Stimulated activated CD4-positive, alpha-beta T cell treated with anti-CD3 and anti-CD28 coated beads, Interleukin-15, amount 100 ng/mL, for 48 hours (primary cell): Measurements from ENCODE around the gene NKIRAS2.
"Not testable (repeated sequence)": the region's sequence is repeated elsewhere in the genome, so short reads cannot be mapped to it uniquely, and the experiment has no call there.

Experiments
- DNase-seq, 2 donors: peaks; one replicate each; pipeline ENCODE4 v3.0.0-alpha.2; 2020; ENCODE audit warnings: low read depth in 2 of 2

NKIRAS2 gene

GRCh38 chr17:41998497-41998896 lies 21.4 kb upstream of the NKIRAS2 start:
- DNase-seq: no peak

DNA sequence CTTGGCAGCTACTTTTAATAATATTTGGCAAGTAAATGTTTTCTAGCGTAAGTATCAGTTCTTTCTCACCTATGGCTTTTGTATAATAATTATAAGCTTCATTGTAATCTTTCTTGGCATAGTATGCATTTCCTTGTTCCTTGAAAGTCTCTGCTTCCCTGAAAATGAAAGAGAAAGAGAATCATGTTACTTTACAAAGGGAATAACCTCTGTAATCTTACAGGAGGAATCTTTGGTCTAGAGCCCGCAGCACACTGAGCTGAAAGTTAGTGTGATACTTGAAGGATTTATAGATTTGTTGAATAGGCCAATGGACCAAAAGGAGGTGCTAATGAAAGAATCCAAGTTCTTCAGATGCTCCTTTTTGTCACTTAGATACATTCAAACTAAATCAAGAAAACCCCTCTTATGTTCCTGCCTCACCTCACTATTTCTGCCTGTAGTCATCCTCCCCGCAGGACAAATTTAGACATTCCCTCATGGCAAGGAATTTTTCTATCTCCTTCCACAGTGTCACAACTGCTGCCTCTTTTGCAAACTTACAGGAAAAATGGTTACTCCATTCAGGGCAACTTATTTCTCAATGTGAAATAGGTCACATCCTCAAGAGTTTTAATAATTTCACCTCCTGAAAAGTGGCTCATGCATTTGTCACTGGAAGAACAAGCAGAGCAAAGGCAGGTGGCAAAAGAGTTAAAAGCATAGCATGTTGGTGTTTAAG lies 19.3 kb upstream of the NKIRAS2 start:
- DNase-seq: no peak

DNA sequence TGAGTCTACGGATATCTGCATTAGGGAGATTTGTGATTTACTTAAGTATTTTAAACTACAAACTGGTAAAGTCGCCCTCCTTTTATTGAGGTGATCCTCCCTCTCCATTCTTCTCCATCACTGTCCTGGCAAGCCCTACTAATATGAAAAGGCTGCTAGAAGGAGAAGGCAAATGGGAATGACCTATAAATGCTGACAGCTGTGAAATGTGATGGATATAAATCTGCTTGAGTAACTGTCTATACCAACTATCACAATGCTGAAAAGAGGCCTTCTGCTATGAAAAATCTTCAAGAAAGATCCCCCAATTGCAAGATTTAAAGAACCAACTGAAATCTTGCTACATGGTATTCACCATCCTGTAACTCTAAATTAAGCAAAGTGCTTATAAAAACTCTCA lies 18.2 kb upstream of the NKIRAS2 start:
- DNase-seq: no peak

DNA sequence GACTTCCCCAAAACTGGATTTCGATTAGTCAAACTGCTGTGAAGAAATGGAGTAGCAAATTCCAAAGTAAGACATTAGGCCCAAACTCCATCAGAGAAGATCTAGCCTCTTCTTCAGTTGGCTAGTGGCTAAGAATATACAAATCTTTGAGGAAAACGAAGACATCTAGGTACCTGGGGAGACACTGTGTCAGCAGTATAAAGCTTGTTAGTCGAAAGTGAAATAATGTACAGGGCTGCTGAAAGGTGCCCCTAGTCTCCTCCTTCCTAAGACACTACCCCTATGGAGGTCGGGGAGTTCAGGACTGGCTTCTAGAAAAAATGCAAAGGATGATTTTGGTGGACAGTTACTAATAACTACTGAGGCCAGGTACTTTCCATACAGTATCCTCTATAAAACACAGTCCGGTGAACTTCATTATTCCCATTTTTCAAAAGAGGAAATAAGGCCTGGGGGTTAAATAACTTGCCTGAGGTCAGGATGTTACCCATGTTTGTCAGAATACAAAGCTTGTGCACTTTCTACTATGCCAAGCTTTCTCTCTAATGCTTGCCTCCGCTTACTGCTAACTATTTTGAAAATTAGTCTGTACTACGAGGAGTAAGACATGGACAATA lies 17.6 kb upstream of the NKIRAS2 start:
- DNase-seq: no peak

- DNase-seq: no peak
These were observed 17.0 kb upstream of the NKIRAS2 start for GRCh38 chr17:42002792-42003301.

DNA sequence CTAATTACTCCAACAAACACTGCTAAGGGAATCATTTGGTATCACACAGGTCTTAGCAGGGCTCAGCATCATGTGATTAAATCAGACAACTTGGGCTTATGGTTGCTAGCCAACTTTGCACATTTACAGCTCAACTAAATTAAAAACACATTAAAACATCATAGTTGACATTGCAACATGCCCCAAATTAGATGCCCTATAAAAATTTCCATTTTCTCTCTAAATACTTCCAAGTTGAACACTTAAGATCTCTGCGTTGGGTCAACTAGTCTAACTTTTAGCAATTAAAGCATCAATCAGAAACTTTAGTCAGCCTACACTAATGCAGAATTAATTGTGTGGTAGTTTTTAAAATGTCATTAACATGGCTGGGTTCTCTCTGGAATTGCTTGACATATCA lies 14.7 kb upstream of the NKIRAS2 start:
- no peak for DNase-seq

- DNase-seq: no peak
These were observed 10.7 kb upstream of the NKIRAS2 start for GRCh38 chr17:42009170-42009569.

GRCh38 chr17:42010266-42010680 lies 9.6 kb upstream of the NKIRAS2 start:
- DNase-seq: not testable (repeated sequence)

DNA sequence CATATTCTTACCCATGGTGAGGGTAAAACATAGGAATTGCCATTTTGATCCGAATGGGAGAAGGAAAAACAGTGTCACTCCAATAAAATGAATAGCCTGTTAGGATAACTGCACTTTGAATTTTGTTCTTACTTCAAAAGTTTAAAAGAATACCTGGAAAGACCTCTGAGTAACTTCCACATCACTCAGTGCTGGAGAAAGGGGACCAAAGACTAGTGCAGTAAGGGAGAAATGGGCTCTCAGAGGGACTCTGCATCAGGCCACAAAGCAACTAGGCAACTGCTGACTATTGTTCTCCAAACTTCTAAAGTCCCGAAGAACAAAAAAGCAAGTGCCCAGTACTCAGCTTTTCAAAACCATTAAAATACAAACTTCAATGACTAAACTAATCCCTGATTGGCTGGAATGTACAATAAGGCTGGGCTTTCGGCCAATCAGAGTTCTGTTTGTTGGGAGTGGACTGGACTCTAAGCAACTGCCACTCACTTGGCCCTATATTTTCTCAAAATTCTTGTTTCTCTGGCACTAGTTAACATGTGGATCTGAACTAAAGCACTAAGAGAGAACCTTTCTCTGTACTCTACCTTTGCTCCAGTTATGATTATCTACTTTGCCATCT lies 8.9 kb upstream of the NKIRAS2 start:
- DNase-seq: no peak

DNA sequence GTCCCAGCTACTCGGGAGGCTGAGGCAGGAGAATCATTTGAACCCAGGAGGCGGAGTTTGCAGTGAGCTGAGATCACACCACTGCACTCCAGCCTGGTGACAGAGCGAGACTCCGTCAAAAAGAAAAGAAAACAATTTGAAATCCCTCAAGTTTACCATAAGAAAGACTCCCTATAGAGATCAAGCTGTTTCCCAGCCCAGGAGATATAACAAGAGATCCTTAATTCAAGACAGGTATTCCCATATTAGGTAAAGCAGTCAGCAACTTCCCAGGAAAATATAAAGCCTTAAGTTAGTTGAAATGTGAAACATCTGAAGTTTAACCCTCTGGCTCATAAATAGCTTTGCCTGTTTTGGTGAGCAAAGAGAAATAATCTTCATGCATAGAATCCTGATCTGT lies 7.5 kb upstream of the NKIRAS2 start:
- not testable (repeated sequence) for DNase-seq

DNA sequence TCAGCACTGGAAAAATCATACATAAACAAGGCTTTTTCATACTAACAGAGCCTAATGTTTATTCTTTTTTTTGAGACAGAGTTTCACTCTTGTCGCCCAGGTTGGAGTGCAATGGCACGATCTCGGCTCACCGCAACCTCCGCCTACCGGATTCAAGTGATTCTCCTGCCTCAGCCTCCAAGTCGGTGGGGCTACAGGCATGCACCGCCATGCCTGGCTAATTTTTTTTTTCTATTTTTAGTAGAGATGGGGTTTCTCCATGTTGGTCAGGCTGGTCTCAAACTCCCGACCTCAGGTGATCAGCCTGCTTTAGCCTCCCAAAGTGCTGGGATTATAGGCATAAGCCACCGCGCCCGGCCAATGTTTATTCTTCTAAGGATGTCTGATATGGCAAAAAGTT lies 6.2 kb upstream of the NKIRAS2 start:
- not testable (repeated sequence) for DNase-seq

- DNase-seq: no peak
These were observed 3.5 kb upstream of the NKIRAS2 start for GRCh38 chr17:42016411-42016831.

GRCh38 chr17:42016941-42017865 lies 2.7 kb upstream of the NKIRAS2 start, which contains the start of gene DNAJC7:
Gene DNAJC7 (minus strand): TSS chr17:42017439. CDS start chr17:42017416, 23 bp downstream.
- DNase-seq: peak; percentile 86 to 87

GRCh38 chr17:42017866-42018200 lies 2.1 kb upstream of the NKIRAS2 start:
- DNase-seq: peak in 1 of 2 donors; percentile 21

DNA sequence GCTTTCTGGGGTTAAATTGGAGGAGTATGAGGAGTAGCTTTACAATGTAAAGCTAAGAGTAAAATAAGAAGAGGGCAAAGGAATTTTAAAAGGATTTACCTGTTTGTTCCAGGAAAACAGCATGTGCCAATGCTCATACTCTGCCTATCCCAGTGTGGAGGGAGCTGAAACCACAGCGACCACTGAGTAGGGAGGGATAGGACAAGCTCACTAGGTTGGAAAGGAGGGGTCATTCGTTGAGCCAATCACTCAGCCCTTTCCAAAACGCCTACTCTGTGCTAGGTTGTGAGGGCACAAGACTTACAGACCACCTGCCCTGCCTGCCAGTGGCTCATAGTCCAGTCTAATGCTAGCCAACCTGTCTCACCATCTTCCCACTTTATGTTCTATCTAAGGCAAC lies 1.6 kb upstream of the NKIRAS2 start:
- DNase-seq: no peak

GRCh38 chr17:42018988-42019387 lies 902 bp upstream of the NKIRAS2 start:
- DNase-seq: no peak

GRCh38 chr17:42020845-42021244 lies 955 bp downstream of the NKIRAS2 start:
- DNase-seq: not testable (repeated sequence)

GRCh38 chr17:42023524-42024349 lies 3.8 kb downstream of the NKIRAS2 start:
- DNase-seq: no peak

DNA sequence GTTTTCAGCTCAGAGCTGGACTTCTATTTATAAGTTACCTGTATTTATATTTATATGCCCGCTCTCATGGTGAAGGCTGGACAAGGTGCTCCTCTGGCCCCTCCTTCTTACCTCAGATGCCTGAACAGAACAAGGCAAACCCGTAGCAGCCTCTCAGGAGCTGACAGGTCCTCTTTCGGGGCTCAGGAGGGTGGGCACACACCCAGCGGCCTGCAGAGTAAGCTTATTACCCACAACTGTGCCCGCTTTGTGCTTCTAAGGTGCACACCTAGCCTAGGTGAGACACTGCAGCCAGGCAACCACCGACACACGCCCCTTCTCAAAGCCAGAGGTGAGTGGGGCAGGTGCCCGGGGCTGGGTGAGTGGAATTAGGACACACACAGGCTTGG lies 5.3 kb downstream of the NKIRAS2 start:
- no peak for DNase-seq

DNA sequence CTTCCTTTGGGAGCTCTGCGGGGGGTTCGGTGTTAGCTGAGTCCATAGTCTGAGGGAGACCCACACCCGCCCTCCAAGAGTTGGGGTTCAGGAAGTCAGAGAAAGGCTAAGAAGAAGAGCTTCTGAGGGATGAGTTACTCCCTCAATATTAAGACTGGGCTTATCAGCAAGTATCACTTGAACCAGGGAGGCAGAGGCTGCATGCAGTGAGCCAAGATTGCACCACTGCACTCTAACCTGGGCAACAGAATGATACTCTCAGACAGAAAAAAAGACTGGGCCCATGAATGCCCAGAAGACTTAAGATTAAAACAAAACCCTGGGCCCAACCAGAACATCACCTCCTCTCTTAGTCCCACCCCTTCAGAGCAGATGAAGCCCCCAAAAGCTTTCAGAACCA lies 6.0 kb downstream of the NKIRAS2 start:
- DNase-seq: no peak
